Stimulated activated CD8-positive, alpha-beta memory T cell treated with anti-CD3 and anti-CD28 coated beads, Interleukin-4, amount 100 ng/mL, for 48 hours (primary cell): ENCODE measurements around the gene ZBTB20.
"Not testable (repeated sequence)": the region's sequence is repeated elsewhere in the genome, so short reads cannot be mapped to it uniquely, and the experiment has no call there.

Experiments used
- DNase-seq: peaks from one replicate; pipeline ENCODE4 v3.0.0-alpha.2; 2020

ZBTB20 gene

DNA sequence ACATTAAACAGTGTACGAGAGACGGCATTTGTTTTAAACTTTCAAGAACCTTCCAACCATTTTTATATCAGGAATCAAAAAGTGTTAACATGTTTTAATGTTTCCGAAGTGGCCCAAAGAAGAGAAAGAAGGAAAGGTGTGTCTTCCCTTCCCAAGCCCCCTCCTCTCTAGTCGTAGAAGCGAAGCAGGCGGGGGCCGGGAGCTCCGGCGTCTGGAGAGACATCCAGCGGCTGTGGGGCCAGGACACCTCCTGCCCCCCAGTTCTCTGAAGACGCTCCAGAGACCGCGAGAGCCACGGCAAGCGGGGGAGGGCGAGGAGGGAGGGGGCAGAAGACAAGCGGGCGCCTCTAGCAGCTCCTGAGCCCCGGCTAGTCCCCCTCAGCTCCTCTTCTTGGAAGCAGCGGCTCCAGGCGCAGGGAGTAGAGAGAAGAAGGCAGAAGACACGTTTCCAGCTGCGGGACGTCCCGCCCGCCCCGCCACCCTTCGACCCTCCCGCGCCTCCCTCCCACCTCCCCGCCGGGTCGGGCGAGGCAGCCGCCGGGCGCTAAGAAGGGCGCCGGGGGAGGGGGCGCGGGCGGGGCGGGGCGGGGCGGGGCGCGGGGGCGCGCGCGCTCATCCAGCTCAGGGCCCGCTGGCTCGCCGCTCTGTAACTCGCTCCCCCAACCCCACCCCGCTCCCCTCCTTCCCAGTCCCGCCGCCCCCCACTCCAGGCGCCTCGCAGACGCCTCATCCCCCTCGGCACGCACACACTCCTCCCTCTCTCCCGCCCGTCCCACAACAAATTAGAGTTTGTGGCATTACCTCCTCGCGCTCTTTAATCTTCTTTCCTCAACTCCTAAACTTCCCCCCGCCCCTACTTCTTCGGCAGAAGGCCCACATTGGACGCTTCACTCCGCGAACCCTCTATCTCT lies at the start of gene ZBTB20:
Gene ZBTB20 (minus strand): TSS at position 871 of the 911 bp plus-strand sequence.
- DNase-seq: peak; percentile 78

DNA sequence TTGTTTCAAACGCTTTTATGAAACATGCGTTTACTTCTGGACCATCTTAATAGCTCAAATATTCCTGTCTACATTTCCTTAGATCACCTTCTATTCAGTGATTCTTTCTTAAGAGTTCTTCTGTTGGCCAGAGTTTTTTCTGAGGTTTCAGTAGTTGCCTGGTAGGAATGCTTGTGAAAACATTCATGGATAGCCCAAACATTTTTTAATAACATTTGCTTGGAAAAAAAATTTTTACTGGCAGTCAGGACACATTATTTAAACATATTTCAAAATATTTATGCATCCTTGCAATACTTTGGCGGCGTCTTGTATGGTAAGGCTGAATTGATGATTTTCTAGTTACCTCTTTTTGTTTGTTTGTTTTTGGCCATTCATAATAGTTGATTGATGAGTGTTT lies 47.4 kb upstream of the ZBTB20 start:
- DNase-seq: no peak

- no peak for DNase-seq
Observed at GRCh38 chr3:115190747-115191146, 43.7 kb upstream of the ZBTB20 start.

GRCh38 chr3:115187149-115187757 lies 40.2 kb upstream of the ZBTB20 start:
- DNase-seq: no peak

- DNase-seq: no peak
Observed at GRCh38 chr3:115186351-115187148, 39.5 kb upstream of the ZBTB20 start.

GRCh38 chr3:115184859-115185572 lies 37.9 kb upstream of the ZBTB20 start:
- not testable (repeated sequence) for DNase-seq

GRCh38 chr3:115178930-115179329 lies 31.8 kb upstream of the ZBTB20 start:
- not testable (repeated sequence) for DNase-seq

GRCh38 chr3:115169808-115170207 lies 22.7 kb upstream of the ZBTB20 start:
- DNase-seq: no peak

- DNase-seq: no peak
Observed at GRCh38 chr3:115165701-115166100, 18.6 kb upstream of the ZBTB20 start.

DNA sequence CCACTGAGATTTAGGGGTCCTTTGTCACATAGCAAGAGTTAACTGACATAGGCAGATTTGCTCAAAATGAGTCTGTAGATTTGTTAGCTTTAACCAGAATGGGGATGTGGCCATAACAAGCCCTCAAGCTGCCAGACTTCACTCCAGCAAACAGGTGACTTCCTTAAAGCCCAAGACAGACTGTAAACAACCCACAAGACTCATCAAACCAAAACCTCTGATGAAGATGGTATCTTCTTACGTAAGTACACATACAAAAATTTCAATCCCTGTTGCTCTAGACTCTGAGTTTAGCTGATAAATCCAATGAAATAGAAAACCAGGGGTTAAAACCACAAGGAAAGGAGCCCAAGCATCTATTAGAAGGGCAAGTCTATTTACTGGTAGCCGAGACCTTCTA lies 18.2 kb upstream of the ZBTB20 start:
- DNase-seq: no peak

- no peak for DNase-seq
Observed at GRCh38 chr3:115164374-115165221, 17.5 kb upstream of the ZBTB20 start.

- DNase-seq: no peak
Observed at GRCh38 chr3:115162759-115163158, 15.7 kb upstream of the ZBTB20 start.

- no peak for DNase-seq
Observed at GRCh38 chr3:115161866-115162265, 14.8 kb upstream of the ZBTB20 start.

DNA sequence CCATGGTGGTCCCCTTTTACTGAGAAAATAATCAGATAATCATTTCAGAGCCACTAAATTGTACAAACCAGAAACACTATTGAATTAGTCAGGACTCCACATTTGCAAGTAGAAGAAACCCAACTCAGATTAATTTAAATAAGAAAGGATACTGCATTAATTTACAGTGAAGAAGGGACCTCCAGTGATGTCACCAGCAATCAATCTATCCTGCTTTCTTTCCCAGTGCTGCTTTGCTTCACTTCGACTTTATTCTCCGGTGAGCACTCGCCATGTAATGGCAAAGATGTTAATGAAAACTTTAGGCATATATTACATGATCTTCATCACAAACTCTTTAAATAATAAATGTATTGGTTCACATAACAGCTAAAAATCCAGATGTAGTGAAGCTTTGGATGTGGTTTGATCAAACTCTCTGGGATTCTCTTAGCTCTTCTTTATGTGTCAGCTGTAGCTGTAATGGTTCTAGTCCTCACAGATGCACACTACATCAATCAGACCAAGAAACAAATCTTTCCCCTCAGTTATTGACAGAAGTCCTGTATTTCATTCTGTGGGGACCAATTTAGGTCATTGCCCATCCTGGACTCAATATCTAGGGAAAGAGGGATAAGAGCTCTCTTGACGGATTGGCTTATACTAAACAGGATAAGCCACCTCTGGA lies 14.2 kb upstream of the ZBTB20 start:
- no peak for DNase-seq

- no peak for DNase-seq
Observed at GRCh38 chr3:115160295-115160694, 13.2 kb upstream of the ZBTB20 start.

DNA sequence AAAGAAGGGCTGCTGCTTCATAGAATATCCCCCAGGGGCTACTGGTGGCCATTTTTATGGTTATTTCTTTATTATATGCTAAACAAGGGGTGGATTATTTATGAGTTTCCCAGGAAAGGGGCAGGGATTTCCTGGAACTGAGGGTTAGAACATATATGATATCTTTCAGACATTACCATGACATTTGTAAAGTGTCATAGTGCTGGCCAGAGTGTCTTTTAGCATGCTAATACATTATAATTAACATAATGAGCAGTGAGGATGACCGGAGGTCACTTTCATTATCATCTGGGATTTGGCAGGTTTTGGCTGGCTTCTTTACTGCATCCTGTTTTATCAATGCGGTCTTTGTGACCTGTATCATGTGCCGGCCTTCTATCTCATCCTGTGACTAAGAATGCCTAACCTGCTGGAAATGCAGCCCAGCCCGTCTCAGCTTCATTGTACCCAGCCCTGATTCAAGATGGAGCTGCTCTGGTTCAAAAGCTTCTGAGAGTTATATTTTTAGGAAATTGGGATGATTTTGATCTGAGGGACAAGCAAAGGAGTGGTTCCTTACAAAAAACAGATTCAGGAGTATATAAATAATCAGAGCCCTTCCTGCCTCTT lies 9.1 kb upstream of the ZBTB20 start:
- DNase-seq: no peak

DNA sequence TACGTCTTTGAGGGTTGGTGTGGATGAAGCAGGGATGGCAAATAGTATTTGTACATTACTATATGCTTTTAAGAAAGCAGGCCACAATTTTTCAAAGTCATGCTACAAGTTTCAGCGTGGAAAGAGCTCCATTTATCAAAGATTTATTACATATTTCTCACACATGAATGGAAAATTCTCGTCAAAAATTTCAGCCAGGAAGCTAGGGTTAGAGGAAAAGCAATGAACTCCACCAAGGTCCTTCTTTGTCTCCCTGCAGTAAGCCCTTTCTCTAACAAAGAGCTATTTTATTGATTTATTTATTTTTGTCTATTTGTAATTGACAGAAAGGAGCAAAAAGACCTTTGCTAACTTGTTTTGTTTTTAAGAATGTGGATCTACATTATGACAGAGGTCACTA lies 7.5 kb upstream of the ZBTB20 start:
- DNase-seq: no peak

DNA sequence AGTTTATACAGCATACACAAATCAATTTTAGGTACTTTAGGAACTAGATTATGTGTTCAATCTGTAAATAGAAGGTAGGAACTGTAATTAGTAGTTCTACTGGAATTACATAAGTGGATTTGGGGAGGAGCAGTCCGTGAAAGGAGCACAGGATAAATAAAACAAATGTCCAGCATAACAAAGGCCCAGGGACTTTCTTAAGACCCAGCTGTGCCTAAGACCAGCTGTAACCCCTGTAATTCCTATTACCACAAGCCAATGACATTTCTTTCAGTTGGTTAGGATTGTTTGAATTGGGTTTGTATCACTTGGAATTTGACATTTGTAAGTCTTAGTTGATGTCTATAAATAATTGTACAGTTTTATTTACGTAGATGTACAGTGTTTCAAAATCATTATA lies 4.8 kb upstream of the ZBTB20 start:
- DNase-seq: no peak

- DNase-seq: no peak
Observed at GRCh38 chr3:115148142-115148790, 1.2 kb upstream of the ZBTB20 start.
